Measurements from ENCODE around the gene SRGAP1. TPM values are rescaled to one million over a fixed set of nuclear protein-coding genes. Genes with fewer than 3 reads are reported as not detected.

Gene SRGAP1
- total and polyA plus RNA-seq, 2 of the 8 experiments (the other 6 are each of a cell fraction or from before 2014, with no cell fraction given) = 3.2 to 7.3 TPM

DNA sequence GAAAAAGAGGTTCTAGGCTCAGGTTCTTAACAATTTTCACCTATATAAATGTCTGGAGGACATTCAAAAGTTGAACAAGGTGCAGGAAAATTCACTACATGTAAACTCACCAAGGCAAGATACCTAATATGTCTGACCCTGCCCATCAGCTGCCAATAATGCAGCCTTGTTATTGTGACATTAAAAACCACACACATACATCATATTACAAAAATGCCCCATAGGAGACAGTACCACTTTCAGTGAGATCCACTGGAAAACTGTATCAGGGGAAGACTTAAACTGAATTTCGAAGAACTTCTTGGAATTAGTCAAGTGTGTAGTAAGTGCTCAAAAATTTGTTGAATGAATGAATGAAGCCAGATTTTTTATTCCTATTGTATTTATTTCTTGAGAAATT is 294.5 kb downstream of the SRGAP1 start:
- Histone ChIP-seq H4K91ac (replicated peaks; ENCODE audit: insufficient read length, low read length) (no peak overlapping the region), H3K27ac (ENCODE audit: low read depth, low read length) (no peak overlapping the region), H3K79me1 (ENCODE audit: low read depth, low read length) (no peaks in the 10 kb centered on the region), H3K27me3 (replicated peaks in 1 of 4; ENCODE audit: control insufficient read depth in 3 of 4, extremely low read depth in 1 of 4, insufficient read depth in 3 of 4, low read length in 3 of 4) (no peaks in the 10 kb centered on the region), H4K8ac (ENCODE audit: extremely low read depth, insufficient read depth, low read length) (no peak overlapping the region), H3K4me2 (ENCODE audit: insufficient read depth in 1 of 2, low read depth in 2 of 2, low read length in 2 of 2) (no peak overlapping the region), H3K18ac (ENCODE audit: extremely low read depth, low read length) (no peak overlapping the region), H3K4me1 (replicated peaks in 1 of 4; ENCODE audit: control insufficient read depth in 3 of 4, insufficient read depth in 4 of 4, low read length in 3 of 4) (no peaks in the 10 kb centered on the region), H3K4ac (replicated peaks; ENCODE audit: insufficient read length, low read depth, low read length) (no peak overlapping the region), H3K56ac (replicated peaks; ENCODE audit: insufficient read length, low read depth, low read length) (no peak overlapping the region), H2AFZ (ENCODE audit: low read length) (no peak overlapping the region), H2BK15ac (ENCODE audit: low read length) (no peak overlapping the region), H3K9ac (replicated peaks in 1 of 4; ENCODE audit: extremely low read depth in 1 of 4, low read depth in 3 of 4, low read length in 3 of 4) (no peak overlapping the region), H4K20me1 (replicated peaks in 1 of 2; ENCODE audit: control insufficient read depth in 1 of 2, insufficient read depth in 2 of 2, low read length in 2 of 2) (no peaks in the 10 kb centered on the region), H4K5ac (ENCODE audit: insufficient read length, low read depth, low read length) (no peak overlapping the region), H3K79me2 (ENCODE audit: control insufficient read depth in 1 of 2, insufficient read depth in 2 of 2, low read length in 2 of 2) (no peaks in the 10 kb centered on the region), H2BK12ac (ENCODE audit: low read depth, low read length) (no peak overlapping the region), H2BK5ac (ENCODE audit: low read depth, low read length) (no peak overlapping the region), H3K9me3 (ENCODE audit: insufficient read depth in 2 of 2, low read depth in 1 of 2, low read length in 1 of 2) (peaks cover 0 to 2% of the 10 kb centered on the region in 2 experiments; a peak in 1 of 4 replicates), H2BK120ac (replicated peaks; ENCODE audit: low read depth, low read length) (no peak overlapping the region), H2AK5ac (ENCODE audit: low read depth, low read length) (no peak overlapping the region), H3K36me3 (ENCODE audit: control insufficient read depth in 2 of 4, insufficient read depth in 4 of 4, low read length in 3 of 4) (no peaks in the 10 kb centered on the region), H3K23me2 (ENCODE audit: low read depth, low read length) (no peaks in the 10 kb centered on the region), H3K4me3 (ENCODE audit: extremely low read depth in 1 of 4, insufficient read depth in 2 of 4, low read depth in 3 of 4, low read length in 4 of 4) (no peak overlapping the region), H2BK20ac (ENCODE audit: low read length) (no peak overlapping the region), H3K14ac (ENCODE audit: insufficient read length) (no peak overlapping the region), H3K23ac (ENCODE audit: insufficient read length) (no peak overlapping the region)
- TF ChIP-seq TBP (IDR thresholded peaks at IDR 0.05; ENCODE audit: low read depth, low read length) (no peak), NRF1 (IDR thresholded peaks at IDR 0.05; ENCODE audit: low read depth, low read length) (no peak)
- DNase-seq (ENCODE audit: low read depth in 1 of 2, low spot score in 2 of 2) = no peak
- 82% methylated on average over 1 of the region's 1 CpG; no CpG with 5 or more reads in 1 of the 2 experiments for whole genome bisulfite sequencing, 2 experiments (ENCODE audit: extremely low coverage in 1 of 2, insufficient coverage in 1 of 2, insufficient read length in 1 of 2, insufficient replicate concordance in 2 of 2, low coverage in 1 of 2, low lambda C conversion rate in 2 of 2, missing lambda C conversion rate in 1 of 2)
- FAIRE-seq = no peak
- POLR2A ChIA-PET (ENCODE audit: partially characterized antibody) = no interaction called here
- CTCF ChIA-PET (ENCODE audit: partially characterized antibody) = no interaction called here
